GM19238 (cell line): ENCODE results near the gene CRKL.
"Not testable (repeated sequence)": the region's sequence is repeated elsewhere in the genome, so short reads cannot be mapped to it uniquely, and the experiment has no call there.

ENCODE experiments used
- DNase-seq: peaks from one replicate; pipeline ENCODE4 v3.0.0; 2011; ENCODE audit warnings: low spot score; ENCODE audit not compliant: insufficient read length

CRKL gene

DNA sequence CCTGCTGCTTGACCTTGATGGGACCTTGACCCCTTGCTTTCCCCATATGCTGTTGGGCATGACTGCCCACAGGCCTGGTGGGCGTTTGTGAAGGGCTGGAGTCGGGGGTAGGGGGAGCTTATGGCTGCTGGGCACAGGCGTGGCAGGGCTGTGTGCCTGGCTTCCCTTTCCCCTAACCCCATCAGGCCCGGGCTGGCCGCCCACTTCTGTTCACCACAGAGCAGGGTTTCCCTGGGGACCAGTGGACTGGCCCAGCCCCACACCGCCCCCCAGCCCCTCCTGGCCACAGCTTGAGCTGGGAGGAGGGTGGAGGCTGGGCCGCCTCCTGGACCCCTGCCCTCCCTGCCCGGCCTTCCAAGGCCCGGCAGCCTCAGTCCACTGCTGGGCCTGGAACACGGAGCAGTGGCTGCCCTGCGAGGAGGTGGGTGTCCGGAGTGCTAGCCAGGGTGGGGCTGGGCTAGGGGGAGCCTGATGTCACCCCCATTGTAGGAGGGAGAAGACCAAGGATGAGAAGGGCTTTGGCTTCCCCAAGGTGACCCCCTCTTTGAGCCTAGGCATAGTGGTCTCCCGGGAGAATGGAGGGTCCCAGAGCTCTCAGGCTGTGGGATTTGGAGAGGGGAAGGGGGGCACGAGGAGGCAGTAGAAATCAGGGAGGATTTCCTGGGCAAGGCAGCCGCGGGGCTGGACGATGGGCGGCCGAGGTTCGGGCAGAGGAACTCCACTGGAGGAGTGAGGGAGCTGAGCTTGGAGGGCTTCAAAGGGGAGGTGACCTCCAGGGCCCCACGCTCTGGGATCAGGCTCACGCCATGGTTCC, 49.9 kb downstream of the CRKL start, which contains the start of gene AIFM3:
TSS of gene AIFM3 (plus strand) at position 373 of the 814 bp plus-strand sequence. CDS start 690 bp downstream, outside the sequence.
- DNase-seq, result no peak

DNA sequence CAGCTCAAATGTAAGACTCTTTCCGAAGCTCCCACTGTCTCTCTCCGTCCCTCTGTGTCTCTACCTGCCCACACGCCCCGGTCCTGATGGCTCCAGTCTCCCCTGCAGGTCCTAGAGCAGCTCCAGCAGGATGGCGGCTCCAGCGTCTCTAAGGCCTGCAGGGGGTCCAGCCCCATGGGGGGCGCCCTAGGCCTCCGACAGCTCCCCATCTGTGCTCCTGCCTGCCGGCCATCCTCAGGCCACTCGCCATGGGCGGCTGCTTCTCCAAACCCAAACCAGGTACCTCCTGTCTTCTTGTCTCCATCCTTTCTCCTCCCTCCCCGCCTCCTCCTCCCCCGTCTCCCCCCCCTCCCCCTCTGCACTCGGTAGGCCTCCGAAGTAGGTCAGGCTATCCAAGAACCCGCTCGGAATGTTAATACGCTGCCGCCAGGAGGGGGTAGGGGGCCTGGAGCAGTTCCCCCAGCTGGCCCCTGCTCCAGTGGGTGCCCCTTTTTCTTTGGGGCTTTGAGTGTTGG, 50.5 kb downstream of the CRKL start:
- no peak for DNase-seq

DNA sequence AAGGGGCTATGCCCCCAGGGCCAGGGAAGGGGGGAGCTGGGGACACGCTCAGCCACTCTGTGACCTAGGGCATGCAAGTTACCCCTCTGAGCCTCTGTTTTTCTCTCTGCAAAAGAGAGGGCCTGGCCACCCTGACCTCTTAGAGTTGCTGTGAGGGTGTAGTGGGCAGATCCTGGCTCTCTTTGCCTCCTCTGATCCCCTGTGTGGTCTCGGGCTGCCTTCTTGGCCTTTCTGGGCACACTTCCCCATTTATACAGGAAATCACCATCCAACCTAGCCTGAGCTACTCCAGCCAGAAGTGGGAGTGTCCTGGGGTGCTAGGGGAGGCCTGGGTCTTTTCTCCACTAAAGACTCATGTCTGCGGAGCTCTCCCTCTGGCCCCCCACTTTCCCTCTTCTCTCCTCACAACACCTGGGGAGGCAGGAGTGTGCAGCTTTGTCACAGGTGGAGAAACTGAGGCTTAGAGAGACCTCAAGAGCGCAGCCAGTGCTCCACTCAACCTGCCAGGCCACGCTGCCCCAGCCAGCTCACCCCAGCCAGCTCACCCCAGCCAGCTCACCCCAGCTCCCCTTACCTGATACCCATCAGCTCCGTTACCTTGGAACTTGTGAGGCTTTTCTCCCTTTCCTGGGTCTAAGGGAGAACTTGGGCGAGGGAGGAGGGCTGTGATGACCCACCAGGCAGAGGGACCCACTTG, 51.2 kb downstream of the CRKL start:
- DNase-seq, result no peak

DNA sequence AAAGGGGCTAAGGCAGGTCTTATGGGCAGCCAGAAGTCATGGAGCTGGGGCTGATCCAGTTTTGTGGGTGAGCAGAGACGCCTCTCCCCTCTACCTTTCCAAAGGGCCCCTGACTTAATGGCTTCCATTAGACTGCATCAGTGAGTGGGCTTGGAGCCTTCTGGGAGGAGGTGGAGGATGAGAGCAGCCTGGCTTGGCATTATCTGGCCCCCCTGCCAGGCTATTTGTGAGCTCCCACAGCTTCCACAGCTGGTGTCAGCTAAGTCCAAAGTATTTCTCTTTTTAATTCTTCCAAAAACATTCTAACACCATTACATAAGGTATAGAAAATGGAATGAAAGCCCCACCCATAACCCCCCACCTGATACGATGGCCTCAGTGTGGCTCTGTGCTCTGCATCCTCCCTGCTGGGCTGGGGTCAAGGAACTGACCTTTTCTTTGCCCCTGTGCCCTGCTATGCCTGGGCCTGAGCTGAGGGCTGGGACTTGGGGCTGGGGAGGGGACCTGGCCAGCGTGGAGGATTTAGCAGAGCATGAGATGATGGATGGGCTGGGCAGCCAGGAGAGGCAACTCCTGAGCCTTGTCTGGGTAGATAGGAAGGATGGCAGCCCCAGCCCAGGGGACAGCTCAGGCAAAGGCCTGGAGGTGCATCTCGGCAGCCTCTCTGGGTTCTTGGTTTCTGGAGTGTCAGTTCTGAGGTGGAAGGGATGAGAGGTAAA, 53.9 kb downstream of the CRKL start:
- DNase-seq, result no peak

DNA sequence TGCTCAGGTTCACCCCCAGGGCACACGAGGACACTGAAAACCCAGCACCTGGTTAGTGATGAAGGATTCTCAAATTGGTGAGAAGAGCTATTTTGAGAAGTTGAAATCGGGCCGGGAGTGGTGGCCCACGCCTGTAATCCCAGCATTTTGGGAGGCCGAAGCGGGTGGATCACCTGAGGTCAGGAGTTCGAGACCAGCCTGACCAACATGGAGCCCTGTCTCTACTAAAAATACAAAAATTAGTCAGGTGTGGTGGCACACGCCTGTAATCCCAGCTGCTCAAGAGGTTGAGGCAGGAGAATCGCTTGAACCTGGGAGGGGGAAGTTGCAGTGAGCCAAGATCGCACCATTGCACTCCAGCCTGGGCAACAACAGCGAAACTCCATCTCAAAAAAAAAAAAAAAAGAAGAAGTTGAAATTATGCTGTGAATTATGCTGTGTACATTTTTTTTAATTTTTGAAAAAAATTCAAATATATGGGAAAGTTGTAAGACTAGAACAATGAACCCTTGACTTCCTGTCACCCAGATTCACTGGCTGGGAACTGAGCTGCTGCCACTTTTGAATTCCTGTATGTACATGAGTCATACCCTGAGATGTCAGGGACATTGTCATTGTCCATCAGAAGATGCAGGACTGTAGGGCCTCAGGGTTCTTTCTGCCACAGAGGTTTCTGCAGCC, 54.9 kb downstream of the CRKL start:
- not testable (repeated sequence) for DNase-seq

DNA sequence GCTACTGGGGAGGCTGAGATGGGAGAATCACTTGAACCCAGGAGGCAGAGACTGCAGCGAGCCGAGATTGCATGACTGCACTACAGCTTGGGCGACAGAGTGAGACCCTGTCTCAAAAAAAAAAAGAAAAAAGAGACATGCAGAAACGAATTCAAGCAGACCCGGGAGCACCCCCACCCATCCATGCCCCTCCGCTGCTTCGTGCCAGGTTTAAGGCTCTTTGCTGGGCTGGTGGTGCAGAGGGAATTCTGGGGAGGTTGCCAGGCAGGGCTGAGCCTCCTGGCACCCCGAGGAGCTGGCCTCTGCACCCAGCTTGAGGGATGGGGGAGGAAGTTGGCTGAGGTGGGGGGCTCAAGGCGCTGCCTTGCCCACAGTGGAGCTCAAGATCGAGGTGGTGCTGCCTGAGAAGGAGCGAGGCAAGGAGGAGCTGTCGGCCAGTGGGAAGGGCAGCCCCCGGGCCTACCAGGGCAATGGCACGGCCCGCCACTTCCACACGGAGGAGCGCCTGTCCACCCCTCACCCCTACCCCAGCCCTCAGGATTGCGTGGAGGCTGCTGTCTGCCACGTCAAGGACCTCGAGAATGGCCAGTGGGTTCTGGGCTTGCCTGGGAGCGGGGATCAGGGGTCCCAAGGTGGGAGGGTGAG, 55.8 kb downstream of the CRKL start:
- DNase-seq, result no peak

DNA sequence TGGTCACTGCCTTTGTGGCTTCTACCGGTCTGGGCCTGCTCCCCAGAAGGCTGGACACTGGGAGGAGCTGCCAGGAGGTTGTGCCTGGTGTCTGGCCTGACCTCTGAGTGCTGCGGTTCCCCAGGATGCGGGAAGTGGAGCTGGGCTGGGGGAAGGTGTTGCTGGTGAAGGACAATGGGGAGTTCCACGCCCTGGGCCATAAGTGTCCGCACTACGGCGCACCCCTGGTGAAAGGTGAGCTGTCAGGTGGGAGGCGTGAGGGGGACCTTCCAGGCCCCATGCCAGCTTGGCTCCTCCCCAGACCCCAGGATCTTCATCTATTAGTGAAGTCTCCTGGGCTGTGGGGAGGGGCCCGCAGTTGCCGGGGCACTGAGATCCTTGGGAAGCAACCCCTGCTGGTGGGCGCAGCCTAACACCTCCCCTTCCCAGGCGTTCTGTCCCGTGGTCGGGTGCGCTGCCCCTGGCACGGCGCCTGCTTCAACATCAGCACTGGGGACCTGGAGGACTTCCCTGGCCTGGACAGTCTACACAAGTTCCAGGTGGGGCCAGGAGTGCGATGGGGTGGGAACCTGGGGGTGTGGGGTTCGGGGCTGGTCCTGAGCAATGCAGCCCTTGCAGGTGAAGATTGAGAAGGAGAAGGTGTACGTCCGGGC, 56.6 kb downstream of the CRKL start:
- DNase-seq, result no peak

DNA sequence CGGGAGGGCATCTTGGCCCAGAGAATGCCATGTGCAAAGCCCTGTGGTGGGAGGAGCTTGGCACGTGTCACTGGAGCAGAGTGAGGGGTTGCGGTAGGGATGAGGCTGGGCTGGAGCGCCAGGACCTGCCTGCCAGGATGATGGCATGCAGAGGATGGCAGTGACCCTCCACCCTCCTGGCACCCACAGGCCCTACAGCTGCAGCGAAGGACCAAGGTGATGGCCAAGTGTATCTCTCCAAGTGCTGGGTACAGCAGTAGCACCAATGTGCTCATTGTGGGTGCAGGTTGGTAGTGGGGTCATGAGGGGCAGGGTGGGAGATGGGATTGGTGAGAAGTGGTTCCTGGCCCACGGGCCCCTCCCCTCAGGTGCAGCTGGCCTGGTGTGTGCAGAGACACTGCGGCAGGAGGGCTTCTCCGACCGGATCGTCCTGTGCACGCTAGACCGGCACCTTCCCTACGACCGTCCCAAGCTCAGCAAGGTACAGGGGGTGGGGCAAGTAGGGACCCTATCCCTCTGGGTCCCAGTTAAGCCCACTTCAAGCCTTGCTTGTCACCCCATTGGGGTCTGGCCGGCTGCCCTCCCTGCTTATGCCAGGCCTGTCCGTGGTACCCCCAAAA, 57.2 kb downstream of the CRKL start:
- DNase-seq, result no peak

DNA sequence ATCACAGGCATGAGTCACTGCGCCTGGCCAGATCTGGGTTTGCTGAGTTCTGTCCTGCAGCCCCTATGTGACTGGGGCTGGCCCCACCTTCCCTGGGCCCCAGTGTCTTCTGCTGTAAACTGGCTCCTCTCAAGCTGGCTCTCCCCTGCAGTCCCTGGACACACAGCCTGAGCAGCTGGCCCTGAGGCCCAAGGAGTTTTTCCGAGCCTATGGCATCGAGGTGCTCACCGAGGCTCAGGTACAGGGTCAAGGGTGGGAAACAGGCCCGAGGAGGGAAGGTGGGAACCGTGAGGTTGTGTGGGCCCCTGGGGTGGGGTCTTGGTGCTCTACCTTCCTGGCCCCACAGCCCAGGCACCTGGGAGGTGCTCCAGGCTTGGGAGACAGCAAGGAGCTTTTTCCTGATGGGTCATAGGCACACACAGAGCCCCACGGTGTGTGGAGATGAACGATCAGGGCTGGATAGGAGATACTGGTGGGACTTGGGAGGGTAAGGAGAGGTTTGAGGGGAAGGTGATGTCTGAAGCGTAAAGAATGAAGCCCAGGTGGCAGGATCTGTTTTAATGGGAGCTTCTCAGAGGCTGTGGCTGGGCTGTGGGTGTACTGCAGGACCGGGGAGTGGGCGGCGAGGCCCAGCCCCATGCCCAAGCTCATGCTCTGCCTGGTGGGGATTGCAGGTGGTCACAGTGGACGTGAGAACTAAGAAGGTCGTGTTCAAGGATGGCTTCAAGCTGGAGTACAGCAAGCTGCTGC, 58.5 kb downstream of the CRKL start:
- DNase-seq, result no peak

DNA sequence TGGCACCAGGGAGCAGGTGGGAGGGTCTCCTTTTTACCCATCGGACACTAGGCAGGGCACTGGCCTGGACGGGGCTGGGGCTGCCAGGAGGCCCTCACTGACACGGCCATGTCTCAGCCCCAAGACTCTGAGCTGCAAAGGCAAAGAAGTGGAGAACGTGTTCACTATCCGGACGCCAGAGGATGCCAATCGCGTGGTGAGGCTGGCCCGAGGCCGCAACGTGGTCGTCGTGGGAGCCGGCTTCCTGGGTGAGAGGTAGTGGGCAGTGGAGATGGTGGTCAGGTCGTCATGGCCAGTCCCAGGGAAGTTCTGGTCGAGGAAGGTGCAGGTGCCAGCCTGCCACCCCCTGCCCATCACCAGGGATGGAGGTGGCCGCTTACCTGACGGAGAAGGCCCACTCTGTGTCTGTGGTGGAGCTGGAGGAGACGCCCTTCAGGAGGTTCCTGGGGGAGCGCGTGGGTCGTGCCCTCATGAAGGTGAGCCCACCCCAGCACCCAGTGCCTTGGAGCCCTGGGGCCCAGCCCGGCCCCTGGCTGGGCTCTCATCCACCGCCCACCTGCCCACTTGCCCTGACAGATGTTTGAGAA, 59.2 kb downstream of the CRKL start:
- no peak for DNase-seq

DNA sequence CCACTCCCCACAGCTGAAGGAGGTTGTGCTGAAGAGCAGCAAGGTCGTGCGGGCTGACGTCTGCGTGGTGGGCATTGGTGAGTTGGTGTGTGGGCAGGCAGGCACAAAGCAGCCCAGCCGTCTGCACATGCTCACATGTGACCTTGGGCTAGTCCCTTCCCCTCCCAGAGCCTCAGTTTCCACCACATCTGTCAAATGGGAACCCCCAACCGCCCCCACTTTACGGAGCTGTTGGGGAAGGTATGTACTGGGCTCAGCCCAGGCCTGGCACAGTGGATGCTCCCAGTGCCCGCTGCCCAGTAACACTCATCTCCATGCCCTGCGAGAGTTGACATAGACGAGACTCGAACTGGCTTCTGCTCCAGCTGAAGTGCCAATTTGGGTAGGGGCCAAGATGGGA, 59.8 kb downstream of the CRKL start:
- no peak for DNase-seq

DNA sequence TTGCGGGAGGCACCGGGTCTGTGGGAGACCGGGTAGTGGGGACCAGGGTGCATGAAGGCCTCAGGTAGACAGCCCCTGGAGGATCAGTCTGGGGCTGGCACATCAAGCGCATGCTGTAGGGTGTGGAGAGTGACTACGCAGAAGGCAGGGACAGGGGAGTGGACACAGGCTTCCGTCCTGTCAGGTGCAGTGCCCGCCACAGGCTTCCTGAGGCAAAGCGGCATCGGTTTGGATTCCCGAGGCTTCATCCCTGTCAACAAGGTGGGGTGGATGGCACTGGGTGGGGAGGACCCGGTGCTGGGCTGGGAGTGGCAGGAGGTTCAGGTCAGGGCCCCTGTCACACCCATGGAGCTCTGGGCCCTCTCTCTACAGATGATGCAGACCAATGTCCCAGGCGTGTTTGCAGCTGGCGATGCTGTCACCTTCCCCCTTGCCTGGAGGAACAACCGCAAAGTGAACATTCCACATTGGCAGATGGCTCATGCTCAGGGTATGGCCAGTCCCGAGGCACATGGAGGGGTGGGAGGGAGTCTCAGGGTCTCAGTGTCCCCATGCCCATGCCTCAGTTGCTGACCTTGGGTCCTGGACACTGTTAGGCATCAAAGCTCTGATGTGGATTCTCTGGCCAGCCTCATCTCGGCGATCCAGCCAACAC, 60.4 kb downstream of the CRKL start:
- no peak for DNase-seq

DNA sequence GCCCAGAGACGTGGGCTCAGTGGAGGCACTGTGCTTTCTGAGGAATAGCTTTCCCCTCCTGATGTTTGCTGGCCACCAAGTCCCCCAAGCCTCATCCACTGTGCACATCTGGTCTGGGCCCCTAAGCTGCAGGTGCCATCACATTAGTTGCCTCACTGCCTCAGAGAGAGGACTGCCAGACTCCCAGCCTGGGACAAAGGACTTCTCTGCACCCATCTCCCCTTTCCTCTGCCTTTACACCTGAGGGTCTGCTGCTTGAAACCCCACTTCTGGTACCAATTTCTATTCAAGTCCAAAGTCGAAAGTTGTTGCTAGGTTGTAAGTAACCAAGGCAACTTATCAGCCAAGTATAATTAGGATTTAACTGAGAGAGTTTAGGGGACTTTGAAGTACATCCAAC, 61.2 kb downstream of the CRKL start:
- no peak for DNase-seq

DNA sequence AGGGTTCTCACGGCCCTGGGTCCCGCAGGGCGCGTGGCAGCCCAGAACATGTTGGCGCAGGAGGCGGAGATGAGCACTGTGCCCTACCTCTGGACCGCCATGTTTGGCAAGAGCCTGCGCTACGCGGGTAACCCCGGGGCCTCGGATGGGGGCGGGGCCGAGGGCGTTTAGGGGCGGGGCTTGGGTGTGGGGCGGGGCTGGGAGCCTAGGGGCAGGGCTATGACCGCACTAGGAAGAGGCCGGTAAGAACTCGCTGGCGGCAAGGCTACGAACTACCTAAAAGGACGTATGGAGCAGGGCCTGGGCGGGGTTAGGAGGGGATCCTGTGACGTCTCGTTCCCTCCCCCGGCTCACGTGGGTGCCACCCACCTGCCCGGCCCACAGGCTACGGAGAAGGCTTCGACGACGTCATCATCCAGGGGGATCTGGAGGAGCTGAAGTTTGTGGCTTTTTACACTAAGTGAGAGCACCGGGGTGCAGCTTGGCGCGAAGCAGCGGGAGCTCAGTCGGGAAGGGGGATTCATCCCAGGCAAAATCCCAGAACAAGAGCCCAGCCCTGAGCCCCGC, 62.1 kb downstream of the CRKL start:
- DNase-seq, result no peak

DNA sequence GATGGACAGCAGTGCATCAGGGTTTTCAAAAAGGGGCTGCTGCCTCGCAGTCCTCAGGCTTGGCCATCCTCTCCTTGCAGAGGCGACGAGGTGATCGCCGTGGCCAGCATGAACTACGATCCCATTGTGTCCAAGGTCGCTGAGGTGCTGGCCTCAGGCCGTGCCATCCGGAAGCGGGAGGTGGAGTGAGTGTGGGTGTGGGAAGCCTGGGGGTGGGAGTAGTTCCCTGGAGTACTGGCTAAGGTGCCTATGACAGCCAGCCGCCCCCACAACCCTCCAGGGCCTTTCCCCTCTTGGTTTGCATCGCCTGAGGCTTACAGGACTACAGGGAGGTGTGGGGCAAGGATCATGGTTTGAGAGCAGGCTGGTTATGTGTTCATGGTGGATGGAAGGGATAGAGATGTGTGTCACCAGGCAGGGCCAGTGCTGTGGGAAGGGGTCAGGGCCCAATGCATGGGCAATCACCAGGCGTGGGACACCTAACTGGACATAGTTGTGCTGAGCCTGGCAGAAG, 62.8 kb downstream of the CRKL start:
- DNase-seq, result no peak

DNA sequence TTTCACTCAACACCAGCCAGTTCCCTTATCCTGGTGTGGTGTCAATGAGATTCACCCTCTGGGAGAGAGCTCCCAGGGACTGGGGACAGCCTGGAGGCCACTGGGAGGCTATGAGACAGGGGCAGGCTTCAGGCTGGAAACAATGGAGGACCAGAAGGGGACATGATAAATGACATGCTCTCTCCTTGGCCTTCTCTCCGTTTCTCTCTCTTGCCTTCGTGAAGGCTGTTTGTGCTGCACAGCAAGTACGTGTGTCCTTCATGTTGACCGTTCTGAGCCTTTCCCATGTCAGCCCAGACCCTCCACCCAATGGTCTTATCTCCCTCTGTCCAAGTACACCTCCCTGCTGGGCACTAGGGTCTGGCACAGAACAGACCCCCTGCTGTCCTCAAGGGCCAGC, 63.3 kb downstream of the CRKL start:
- DNase-seq, result no peak

DNA sequence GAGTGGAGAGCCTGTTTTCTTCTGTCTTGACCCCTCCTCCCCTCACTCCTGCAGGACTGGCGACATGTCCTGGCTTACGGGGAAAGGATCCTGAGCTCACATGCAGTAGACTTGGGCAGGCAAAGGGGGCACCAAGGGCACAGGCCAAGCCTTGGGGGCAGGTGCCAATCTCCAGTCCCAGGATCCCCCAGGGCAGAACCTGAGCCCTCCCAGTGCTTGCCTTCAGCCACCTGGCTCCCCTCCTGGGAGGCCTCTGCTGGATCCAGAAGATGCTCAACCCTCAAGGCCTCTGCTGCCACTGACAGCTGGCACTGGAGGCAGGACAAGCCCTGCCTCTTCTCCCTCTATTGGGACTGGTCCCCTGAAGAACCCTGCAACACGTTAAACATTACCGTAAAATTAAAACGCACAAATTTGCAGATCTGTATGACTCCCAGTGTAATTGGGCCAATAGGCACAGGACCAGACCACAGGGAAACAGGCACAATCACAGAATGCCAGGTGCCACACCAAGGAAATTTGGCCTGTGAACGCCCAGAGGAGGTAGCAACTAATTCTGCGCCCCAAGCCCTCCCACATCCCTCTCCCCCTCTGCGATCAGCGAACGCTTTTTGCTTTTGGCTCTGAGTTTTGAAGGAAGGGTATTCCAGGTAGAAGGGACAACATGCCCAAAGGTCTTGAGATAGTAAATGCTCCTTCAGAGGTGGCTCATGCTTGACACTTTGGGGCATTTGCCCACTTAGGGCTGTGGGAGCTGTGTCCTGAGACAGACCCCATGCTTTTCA, 63.9 kb downstream of the CRKL start:
- no peak for DNase-seq
